Measurements from ENCODE around the gene OPRM1.
"Not testable (repeated sequence)": the region's sequence is repeated elsewhere in the genome, so short reads cannot be mapped to it uniquely, and the experiment has no call there.

The OPRM1 gene

GRCh38 chr6:154143753-154144152, 104.7 kb downstream of the OPRM1 start:
- no peak for DNase-seq (ENCODE audit: low spot score)

DNA sequence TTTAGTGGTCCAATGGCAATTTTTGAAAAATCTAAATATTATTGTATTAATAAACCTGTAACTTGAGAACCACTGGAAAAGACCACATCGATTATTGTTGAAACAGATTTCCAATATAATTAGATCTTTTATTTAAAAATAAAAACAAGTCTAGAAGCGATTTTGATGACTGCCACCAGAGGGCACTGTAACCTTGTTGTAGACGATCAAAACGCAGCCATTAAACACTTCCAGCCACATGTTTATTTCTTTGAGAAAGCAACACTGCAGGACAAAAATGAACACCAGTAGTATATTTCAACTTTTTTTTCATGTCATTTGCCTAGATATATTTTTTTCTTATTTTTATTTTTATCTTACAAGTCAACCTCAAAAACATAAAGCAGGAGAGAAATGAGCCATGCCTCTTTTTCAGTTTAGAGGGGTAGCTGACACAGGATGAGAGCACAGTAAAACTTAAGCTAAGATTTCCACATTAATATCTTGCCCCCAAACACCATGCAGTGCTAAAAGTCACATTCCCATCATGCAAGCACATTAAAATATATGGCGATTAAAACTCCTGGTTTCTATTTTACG, 115.4 kb downstream of the OPRM1 start:
- peak; percentile 65 for DNase-seq (ENCODE audit: low spot score)

GRCh38 chr6:154156135-154156896, 117.3 kb downstream of the OPRM1 start:
- peak; percentile 54 for DNase-seq (ENCODE audit: low spot score)

DNA sequence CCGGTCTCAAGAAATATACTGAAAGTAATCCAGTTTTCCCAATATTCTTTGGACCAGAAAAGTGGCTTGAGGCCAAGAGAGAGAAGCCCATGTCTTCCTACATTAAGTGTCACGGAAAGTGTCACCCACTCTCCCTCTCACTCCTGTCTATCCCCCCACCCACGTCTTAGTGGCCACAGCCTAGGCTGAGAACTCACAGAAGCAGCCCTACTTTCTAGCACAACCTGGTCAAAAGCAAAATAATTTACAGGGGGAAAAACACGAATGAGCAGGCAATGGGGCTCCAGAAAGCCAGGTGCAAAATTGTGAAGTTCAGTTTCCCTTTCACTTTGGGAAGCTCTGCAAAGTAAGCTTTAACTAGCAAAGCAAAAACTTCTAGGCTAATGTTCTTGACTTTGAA, 118.0 kb downstream of the OPRM1 start:
- no peak for DNase-seq (ENCODE audit: low spot score)

- DNase-seq (ENCODE audit: low spot score), result no peak
Observed at GRCh38 chr6:154157706-154158105, 118.7 kb downstream of the OPRM1 start.

- no peak for DNase-seq (ENCODE audit: low spot score)
Observed at GRCh38 chr6:154159126-154159525, 120.1 kb downstream of the OPRM1 start.

DNA sequence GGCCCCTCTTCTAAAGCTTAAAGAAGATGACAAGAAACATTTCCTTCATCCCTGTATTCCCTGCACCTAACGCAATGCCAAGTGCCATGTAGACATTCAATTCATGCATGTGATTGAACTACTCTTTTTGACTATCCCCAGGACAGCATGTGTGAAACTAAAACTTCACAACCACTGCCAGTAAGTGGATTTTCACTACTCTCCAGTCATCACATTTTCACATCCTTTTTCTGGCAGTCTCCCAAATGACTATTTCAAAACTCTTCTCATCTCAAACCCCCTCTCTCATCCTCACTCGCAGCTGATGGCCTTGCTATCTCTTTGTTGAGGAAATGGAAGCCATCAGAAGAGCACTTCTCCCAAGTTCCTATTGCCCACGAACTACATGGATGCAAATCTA, 122.6 kb downstream of the OPRM1 start:
- DNase-seq (ENCODE audit: low spot score), result no peak

DNA sequence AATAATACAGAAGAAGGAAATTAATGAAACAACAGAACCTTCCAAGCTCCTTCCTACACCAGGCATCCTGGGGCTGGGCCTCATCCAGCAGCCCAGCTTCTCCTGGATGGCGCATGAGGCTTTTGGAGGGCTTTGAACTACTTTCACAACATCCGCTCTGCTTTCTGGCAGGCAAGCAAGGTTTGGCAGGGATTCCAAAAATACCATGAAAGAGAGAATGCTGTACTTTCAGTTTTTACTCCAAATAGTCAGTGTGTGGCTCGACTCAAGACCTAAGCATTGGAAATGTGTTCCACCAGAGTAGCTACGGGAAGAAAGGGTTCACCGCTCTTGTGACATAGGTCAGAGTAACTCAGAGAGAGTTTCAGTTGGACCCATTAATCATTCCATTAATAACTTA, 125.4 kb downstream of the OPRM1 start:
- DNase-seq (ENCODE audit: low spot score), result no peak

- no peak for DNase-seq (ENCODE audit: low spot score)
Observed at GRCh38 chr6:154165478-154165877, 126.4 kb downstream of the OPRM1 start.

GRCh38 chr6:154166140-154166539, 127.1 kb downstream of the OPRM1 start:
- no peak for DNase-seq (ENCODE audit: low spot score)

DNA sequence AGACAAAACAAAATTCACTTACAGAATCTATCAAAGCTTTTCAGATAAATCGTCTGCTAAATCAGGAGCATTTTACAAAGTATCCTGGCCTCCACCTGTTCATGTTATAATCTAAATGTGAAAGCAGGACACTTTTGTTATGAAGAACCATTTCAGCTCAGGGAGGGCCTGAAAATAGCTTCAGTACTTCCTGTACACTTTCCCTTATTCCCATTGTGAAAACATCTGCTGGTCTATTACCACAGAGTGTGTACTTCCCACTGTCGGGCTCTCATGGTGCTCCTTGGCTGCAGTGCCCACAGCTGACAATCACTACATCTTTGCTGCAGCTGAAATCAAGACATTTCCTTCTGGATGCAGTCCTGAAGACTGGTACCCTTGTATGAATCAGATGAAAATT, 128.1 kb downstream of the OPRM1 start:
- DNase-seq (ENCODE audit: low spot score), result no peak

DNA sequence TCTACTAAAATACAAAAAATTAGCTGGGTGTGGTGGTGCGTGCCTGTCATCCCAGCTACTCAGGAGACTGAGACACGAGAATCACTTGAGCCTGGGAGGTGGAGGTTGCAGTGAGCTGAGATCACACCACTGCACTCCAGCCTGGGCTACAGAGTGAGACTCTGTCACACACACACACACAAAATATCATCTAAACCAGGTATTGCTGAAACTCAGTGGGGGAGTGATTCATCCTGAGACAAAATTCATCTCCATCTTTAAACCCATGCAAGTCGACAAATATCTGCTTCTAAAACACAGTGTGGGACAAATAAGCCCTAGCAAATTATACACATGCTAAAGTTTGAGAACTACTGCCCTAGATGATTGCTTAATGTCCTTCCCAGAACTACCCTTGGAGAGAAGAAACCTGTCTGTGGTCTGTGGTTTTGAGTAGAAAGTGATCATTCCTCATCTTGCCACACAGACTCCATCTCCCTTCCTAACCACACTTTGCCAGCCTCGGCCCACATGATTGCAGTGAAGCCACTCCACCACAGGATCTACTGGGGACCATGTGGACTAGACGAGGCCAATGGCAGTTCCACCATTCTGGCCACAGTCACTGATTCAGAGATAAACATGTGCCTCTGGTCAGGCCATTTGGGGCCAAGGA, 130.3 kb downstream of the OPRM1 start:
- DNase-seq (ENCODE audit: low spot score), result no peak

DNA sequence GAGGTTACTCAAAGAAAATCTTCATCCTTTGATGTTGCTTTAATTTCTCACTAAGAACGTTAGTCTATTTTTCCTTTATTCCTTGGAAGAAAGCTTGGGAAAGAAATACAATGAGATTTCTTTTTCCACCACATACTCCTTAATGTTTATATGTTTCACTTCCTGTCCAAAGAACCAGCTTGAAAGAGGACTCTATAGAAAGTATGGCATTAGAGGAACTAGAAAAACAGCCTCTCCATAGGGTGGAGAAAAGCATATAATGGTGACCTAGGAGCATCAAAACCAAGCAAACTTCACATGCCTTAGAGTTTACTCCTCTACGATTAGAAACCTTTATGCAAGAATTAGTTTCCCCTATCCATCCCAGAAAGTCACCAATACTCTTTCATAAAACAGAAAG, 131.1 kb downstream of the OPRM1 start:
- DNase-seq (ENCODE audit: low spot score), result no peak

DNA sequence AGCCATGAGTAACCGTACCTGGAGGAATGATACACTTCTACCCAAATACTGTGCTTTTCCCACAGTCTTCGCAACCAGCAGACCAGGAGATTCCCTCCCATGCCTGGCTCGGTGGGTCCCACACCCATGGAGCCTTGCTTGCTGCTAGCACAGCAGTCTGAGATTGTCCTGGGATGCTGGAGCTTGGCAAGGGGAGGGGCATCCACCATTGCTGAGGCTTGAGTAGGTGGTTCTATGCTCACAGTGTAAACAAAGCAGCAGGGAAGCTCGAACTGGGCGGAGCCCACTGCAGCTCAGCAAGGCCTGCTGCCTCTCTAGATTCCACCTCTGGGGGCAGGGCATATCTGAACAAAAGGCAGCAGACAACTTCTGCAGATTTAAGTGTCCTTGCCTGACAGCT, 133.4 kb downstream of the OPRM1 start:
- DNase-seq (ENCODE audit: low spot score), result not testable (repeated sequence)

- DNase-seq (ENCODE audit: low spot score), result no peak
Observed at GRCh38 chr6:154179434-154179833, 140.4 kb downstream of the OPRM1 start.

DNA sequence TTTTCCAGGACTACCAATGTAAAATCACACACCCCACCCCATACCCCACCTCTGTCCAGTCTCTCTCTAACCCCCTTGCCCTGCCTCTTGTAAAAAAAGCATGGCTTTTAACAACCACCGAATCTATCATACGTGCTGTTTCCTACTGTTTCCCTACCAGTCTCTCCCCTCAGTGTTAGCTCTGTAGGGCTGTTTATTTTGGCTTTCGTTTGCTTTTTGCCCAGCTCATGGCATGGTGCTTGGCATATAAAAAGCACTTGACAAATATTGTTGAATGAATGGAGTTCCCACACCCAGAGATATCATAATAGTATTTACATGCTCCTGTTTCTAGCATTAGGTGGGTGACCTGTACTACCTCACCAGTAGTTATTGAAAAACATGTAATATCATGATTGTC, 148.2 kb downstream of the OPRM1 start:
- DNase-seq (ENCODE audit: low spot score), result no peak

- no peak for DNase-seq (ENCODE audit: low spot score)
Observed at GRCh38 chr6:154187714-154188113, 148.7 kb downstream of the OPRM1 start.

DNA sequence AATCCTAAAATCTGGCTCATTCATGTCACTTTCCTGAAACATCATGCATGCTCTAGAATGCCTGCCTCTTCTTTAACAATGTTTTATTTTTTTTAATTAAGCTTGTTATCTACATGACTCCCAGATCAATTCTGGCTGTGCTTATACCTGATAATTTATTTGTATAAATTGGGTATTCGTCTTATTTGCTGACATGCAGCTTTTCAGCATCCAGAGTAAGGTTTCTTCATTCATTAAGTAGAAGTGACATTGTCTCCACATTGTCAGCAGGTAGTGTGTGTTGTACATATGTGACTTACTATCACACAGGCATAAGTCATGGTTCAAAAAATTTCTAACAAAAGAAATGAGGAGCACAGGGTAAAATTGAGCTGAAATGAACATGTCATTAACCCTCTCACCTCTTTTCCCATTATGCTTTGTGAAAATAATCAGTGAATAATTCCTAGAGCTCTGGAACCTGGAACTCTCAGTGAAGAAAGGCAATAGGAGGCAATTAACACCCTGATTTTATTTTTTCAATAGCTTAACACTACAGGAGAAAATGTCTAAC, 157.4 kb downstream of the OPRM1 start:
- DNase-seq (ENCODE audit: low spot score), result no peak

GRCh38 chr6:154197196-154197860, 158.3 kb downstream of the OPRM1 start:
- DNase-seq (ENCODE audit: low spot score), result no peak

DNA sequence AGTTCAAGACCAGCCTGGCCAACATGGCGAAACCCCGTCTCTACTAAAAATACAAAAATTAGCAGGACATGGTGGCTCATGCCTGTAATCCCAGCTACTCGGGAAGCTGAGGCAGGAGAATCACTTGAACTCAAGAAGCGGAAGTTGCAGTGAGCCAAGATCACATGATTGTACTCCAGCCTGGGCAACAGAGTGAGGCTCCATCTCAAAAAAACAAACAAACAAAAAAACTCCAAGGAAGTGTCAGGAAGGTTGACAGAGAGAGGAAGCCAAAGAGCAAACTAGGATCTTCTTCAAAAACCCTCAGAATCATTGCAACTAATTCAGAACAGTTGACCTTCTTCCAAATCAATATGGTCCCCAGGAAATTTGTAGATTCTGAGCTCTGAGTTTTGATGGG, 162.6 kb downstream of the OPRM1 start:
- not testable (repeated sequence) for DNase-seq (ENCODE audit: low spot score)

DNA sequence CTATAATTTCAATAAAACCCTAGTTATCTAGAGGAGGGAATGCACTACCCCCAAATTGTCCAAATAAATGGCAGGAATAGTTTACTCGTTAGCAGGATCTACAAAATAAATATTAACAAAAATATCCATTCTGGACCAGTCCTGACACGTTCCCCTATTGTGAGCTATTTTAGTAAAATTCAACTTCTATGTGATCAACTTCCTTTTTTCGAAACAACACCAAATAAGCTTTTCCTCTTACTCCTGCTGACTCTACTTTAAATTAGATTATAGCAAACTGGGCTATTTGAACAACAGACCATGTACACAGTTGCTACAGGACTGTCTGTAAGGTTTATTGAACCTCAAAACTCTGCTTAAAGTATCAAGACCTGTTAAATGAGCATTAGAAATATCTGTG, 163.3 kb downstream of the OPRM1 start:
- DNase-seq (ENCODE audit: low spot score), result no peak

DNA sequence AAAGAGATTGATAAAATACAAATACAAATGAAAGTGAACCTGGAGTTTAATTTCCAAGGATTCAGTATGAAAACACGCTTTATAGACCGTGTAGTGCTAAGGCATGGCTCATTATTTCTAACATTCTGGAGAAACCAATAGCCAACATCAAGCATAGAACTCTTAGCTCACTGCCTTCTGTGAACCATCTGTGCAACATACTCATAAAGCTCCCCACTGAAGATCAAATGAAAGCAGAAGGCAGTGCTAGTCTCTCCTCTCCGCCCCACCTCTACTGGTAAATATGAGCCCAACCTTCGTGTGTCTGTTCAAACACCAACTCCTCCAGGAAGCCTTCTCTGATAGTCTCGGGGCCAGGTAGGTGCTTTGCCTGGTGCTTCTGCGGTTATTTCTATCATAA, 163.9 kb downstream of the OPRM1 start:
- no peak for DNase-seq (ENCODE audit: low spot score)

DNA sequence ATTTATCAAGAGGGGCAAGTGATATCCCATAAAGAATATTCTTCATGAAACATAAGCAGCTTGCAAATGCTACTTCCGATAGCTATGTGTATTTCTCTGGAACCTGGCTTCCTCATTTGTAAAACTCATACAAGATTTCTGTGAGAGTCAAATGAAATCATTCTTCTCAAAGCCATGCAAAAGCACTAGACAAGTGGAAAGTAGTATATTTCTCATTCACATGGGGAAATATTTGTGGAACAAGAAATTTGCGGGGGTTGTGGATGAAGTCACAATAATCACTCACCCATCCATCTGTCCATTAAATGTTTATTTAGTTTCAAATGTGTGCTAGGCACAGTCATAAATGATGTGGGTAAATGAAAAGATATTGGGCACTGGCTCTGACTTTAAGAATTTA, 167.1 kb downstream of the OPRM1 start:
- DNase-seq (ENCODE audit: low spot score), result no peak
